ENCODE data around the gene LPO.

DNA sequence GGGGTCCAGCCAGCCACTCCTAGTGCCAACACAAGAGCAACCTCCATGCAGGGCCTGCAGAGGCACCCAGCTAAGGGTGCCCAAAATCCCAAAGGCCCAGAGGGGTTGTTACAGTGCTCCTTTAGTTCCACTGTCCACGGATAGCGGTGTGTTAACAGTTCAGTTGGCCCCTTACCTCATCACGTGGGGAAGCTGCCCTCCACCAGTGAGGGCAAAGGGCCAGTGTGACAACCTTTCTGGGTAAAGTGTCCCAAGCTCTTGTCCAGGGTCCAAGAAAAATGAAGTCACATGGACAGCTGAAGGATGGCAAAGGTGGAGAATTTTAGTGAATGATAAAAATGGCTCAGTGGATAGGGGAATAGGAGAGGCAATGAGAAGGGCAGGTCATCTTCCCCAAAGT lies 10.7 kb upstream of the LPO start:
- TF ChIP-seq SIN3A (IDR thresholded peaks at IDR 0.05; ENCODE audit: borderline replicate concordance in 2 of 2, control insufficient read depth in 1 of 2, low read depth in 2 of 2, low read length in 2 of 2) (no peak), GATA2 (CRISPR knock-in tag; IDR thresholded peaks at IDR 0.05) (no peak), RBM22 (IDR thresholded peaks at IDR 0.05; ENCODE audit: low read depth, low read length, poor library complexity, severe bottlenecking) (no peak), TEAD4 (IDR thresholded peaks at IDR 0.05; ENCODE audit: low read length) (no peak), TEAD4 (CRISPR knock-in tag; IDR thresholded peaks at IDR 0.05; ENCODE audit: borderline replicate concordance) (no peak), ZNF274 (IDR thresholded peaks at IDR 0.05; ENCODE audit: borderline replicate concordance, low read depth, low read length) (no peak), DEAF1 (CRISPR knock-in tag; IDR thresholded peaks at IDR 0.05) (no peak), TEAD1 (CRISPR knock-in tag; IDR thresholded peaks at IDR 0.05) (no peak), ARID3A (IDR thresholded peaks at IDR 0.05; ENCODE audit: borderline replicate concordance, low read depth, low read length) (no peak)
- TF ChIP-seq, protein P1, sequence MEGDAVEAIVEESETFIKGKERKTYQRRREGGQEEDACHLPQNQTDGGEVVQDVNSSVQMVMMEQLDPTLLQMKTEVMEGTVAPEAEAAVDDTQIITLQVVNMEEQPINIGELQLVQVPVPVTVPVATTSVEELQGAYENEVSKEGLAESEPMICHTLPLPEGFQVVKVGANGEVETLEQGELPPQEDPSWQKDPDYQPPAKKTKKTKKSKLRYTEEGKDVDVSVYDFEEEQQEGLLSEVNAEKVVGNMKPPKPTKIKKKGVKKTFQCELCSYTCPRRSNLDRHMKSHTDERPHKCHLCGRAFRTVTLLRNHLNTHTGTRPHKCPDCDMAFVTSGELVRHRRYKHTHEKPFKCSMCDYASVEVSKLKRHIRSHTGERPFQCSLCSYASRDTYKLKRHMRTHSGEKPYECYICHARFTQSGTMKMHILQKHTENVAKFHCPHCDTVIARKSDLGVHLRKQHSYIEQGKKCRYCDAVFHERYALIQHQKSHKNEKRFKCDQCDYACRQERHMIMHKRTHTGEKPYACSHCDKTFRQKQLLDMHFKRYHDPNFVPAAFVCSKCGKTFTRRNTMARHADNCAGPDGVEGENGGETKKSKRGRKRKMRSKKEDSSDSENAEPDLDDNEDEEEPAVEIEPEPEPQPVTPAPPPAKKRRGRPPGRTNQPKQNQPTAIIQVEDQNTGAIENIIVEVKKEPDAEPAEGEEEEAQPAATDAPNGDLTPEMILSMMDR (IDR thresholded peaks at IDR 0.05 in 2 of 3, conservative IDR thresholded peaks at IDR 0.05 in 1 of 3; ENCODE audit: insufficient read depth in 2 of 3, low read depth in 1 of 3, low read length in 3 of 3) = no peak
- TF ChIP-seq, protein P2, sequence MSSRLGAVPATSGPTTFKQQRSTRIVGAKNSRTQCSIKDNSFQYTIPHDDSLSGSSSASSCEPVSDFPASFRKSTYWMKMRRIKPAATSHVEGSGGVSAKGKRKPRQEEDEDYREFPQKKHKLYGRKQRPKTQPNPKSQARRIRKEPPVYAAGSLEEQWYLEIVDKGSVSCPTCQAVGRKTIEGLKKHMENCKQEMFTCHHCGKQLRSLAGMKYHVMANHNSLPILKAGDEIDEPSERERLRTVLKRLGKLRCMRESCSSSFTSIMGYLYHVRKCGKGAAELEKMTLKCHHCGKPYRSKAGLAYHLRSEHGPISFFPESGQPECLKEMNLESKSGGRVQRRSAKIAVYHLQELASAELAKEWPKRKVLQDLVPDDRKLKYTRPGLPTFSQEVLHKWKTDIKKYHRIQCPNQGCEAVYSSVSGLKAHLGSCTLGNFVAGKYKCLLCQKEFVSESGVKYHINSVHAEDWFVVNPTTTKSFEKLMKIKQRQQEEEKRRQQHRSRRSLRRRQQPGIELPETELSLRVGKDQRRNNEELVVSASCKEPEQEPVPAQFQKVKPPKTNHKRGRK (tag; IDR thresholded peaks at IDR 0.05) = no peak
- TF ChIP-seq, protein P3, sequence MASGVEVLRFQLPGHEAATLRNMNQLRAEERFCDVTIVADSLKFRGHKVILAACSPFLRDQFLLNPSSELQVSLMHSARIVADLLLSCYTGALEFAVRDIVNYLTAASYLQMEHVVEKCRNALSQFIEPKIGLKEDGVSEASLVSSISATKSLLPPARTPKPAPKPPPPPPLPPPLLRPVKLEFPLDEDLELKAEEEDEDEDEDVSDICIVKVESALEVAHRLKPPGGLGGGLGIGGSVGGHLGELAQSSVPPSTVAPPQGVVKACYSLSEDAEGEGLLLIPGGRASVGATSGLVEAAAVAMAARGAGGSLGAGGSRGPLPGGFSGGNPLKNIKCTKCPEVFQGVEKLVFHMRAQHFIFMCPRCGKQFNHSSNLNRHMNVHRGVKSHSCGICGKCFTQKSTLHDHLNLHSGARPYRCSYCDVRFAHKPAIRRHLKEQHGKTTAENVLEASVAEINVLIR (CRISPR knock-in tag; IDR thresholded peaks at IDR 0.05) = no peak

Data from K562 (cell line).